Skeletal muscle tissue (tissue), 4 donors: Measurements from ENCODE around the gene GALNT14. TPM values are rescaled to one million over a fixed set of nuclear protein-coding genes. Genes with fewer than 3 reads are reported as not detected.

Source experiments
- H3K27ac ChIP-seq: one replicate; pipeline ENCODE4 v1.7.0; 2013; ENCODE audit warnings: mild to moderate bottlenecking, low read depth, low read length, inconsistent platforms
- H3K27me3 ChIP-seq, 3 donors: one replicate each; pipeline ENCODE4 v1.7.0; 2013; ENCODE audit warnings: low read length in 3 of 3; ENCODE audit not compliant: control insufficient read depth in 3 of 3, insufficient read depth in 3 of 3
- H3K36me3 ChIP-seq, 3 donors: one replicate each; pipeline ENCODE4 v1.7.0; 2013; ENCODE audit warnings: low read length in 3 of 3; ENCODE audit not compliant: control insufficient read depth in 3 of 3, insufficient read depth in 3 of 3
- H3K4me1 ChIP-seq, 3 donors: one replicate each; pipeline ENCODE4 v1.7.0; 2013; ENCODE audit warnings: low read length in 3 of 3, mild to moderate bottlenecking in 3 of 3; ENCODE audit not compliant: control insufficient read depth in 3 of 3, insufficient read depth in 3 of 3
- H3K4me3 ChIP-seq, 3 donors: one replicate each; pipeline ENCODE4 v1.7.0; 2013; ENCODE audit warnings: low read length in 3 of 3
- H3K9ac ChIP-seq, 3 donors: one replicate each; pipeline ENCODE4 v1.7.0; 2013; ENCODE audit warnings: low read length in 3 of 3, mild to moderate bottlenecking in 3 of 3, moderate library complexity in 2 of 3, low read depth in 1 of 3
- H3K9me3 ChIP-seq, 3 donors: one replicate each; pipeline ENCODE4 v1.7.0; 2013; ENCODE audit warnings: low read length in 3 of 3; ENCODE audit not compliant: control insufficient read depth in 3 of 3
- total RNA-seq: library from RNA; depleted of rRNA; stranded (reverse); fragments of >200 nt; gene quantifications from one replicate; pipeline ENCODE4 v1.2.3, GENCODE V29; 2014
- donor health status: Osteomylitis.

GALNT14 gene
- total RNA-seq, 1 donor from 2014 or later, result 2.1 TPM

GRCh38 chr2:31151501-31151900 is 13.3 kb upstream of the GALNT14 start:
- Histone ChIP-seq H3K36me3 (no peaks in the 10 kb centered on the region), H3K9me3 (no peaks in the 10 kb centered on the region), H3K27ac (no peak overlapping the region), H3K9ac (no peak overlapping the region), H3K27me3 (peaks cover 0 to 5% (median 5%) of the 10 kb centered on the region in 3 donors), H3K4me3 (no peak overlapping the region), H3K4me1 (no peaks in the 10 kb centered on the region)

DNA sequence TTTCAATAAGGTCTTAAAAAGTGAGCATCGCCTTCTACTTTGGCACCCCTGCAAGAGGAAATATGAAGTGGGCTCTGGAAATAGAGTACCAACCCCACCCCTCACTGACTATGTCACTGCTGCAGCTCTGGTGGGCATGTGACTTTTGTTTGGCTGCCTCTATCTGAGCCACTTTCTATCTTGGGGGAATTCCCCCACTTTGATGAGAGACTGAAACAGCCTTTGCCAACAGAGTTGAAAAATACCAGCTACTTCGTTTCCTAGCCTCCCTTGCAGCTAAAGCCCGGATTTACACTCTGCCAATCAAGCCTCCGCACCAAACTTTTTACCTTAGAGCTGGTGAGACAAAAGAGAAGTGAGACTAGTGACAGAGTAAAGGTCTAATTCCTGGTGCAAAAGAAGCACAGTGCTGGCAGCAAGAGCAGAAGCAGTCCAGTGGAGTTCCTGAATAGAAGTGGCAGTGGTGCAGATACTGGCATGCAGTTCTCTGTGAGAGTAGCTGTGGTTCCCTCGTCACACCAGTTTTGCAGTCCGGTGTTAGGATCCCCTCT is 12.0 kb upstream of the GALNT14 start:
- Histone ChIP-seq H3K4me1 (no peaks in the 10 kb centered on the region), H3K9me3 (no peaks in the 10 kb centered on the region), H3K27ac (no peak overlapping the region)

GRCh38 chr2:31148514-31148913 is 10.3 kb upstream of the GALNT14 start:
- H3K9ac ChIP-seq, result no peak overlapping the region
- H3K27ac ChIP-seq, result no peak overlapping the region
- H3K27me3 ChIP-seq, result peaks cover 0 to 5% (median 5%) of the 10 kb centered on the region in 3 donors
- no peak overlapping the region for H3K4me3 ChIP-seq
- no peaks in the 10 kb centered on the region for H3K9me3 ChIP-seq
- H3K36me3 ChIP-seq, result no peaks in the 10 kb centered on the region
- H3K4me1 ChIP-seq, result no peaks in the 10 kb centered on the region

More for the DNA sequence above, 12.0 kb upstream of the GALNT14 start:
- Histone ChIP-seq H3K36me3 (no peaks in the 10 kb centered on the region), H3K27me3 (peaks cover 0 to 5% (median 5%) of the 10 kb centered on the region in 3 donors), H3K4me3 (no peak overlapping the region), H3K9ac (no peak overlapping the region)

DNA sequence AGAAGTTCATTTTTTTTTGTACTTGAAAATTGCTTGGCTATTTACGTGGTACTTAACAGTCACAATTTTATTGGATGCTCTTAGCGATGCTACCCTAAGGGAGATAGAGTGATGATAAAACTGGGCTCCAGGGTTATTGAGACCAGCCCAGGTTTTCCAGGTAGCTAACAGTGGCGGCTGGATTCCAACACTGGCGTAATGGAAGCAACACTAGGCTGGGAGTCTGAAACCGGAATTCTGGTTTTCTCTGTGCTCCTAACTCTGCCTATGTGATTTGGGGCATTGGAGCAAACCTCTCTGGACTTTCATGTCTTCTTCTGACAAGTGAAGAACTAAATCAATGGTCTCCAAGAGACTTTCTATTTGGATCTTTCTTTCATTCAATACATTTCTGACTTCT is 9.4 kb upstream of the GALNT14 start:
- H3K27me3 ChIP-seq, result peaks cover 0 to 5% (median 5%) of the 10 kb centered on the region in 3 donors
- no peak overlapping the region for H3K27ac ChIP-seq
- no peaks in the 10 kb centered on the region for H3K4me1 ChIP-seq
- H3K4me3 ChIP-seq, result no peak overlapping the region
- H3K36me3 ChIP-seq, result no peaks in the 10 kb centered on the region
- no peaks in the 10 kb centered on the region for H3K9me3 ChIP-seq
- no peak overlapping the region for H3K9ac ChIP-seq

- peaks cover 8 to 15% (median 9%) of the 10 kb centered on the region in 3 donors for H3K27me3 ChIP-seq
Measured at GRCh38 chr2:31142110-31142509, 3.9 kb upstream of the GALNT14 start.

DNA sequence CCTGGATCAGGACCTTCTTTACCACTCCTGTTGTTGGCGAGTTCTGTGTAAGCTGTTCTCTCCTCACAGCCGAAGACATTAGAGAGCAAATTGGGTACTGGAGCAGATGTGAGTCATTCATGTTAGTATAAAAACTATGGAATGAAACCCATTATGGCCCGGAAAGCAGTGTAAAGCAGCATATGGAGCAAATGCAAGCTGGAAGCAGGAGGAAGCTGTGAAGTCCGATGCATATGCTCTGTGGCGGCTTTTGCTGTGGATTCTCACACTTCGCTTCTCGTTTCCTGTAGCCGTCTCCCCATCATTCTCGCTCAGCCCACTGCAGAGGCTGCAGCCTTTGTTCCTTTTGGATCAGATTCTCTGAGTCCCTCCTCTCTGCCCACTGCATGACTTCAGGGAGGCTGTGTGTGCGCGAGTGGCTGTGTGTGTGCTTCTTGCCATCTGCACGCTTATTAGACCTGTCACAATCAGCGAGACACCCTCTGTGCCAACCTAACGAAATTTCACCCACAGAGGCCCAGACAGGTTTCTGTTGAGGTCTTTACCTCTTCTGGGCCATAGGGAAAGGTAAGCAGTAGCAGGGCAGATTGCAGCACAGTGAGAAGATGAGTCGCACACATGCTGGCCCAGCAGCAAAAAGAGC is 3.3 kb upstream of the GALNT14 start:
- no peak overlapping the region for H3K9ac ChIP-seq
- peaks cover 14 to 21% (median 14%) of the 10 kb centered on the region in 3 donors for H3K27me3 ChIP-seq
- no peak overlapping the region for H3K27ac ChIP-seq
- H3K36me3 ChIP-seq, result no peaks in the 10 kb centered on the region
- no peaks in the 10 kb centered on the region for H3K9me3 ChIP-seq
- peaks cover 6 to 13% (median 8%) of the 10 kb centered on the region in 3 donors for H3K4me1 ChIP-seq
- no peak overlapping the region for H3K4me3 ChIP-seq

More at GRCh38 chr2:31142110-31142509, 3.9 kb upstream of the GALNT14 start:
- Histone ChIP-seq H3K27ac (no peak overlapping the region), H3K9me3 (no peaks in the 10 kb centered on the region), H3K4me3 (no peak overlapping the region), H3K36me3 (no peaks in the 10 kb centered on the region), H3K9ac (no peak overlapping the region), H3K4me1 (peaks cover 2 to 10% (median 7%) of the 10 kb centered on the region in 3 donors)

DNA sequence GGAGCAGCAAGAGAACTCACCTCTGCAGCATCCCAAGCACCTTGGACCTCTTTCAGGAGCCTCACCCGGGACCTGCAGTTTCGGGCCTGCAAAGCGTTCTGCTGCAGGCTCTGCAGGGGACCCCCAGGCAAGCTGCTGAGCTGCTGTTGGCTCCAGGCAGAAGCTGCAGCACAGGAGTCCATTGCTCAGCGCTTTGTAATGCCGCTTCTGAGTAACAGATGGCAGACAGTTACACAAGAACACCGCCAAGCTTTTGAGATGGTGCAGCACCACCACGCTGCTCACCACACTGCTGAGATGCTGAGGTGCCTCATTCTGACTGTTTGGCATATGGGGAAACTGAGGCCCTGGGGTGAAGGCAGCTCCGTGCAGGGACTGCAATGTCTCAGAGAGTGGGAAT is 1.9 kb upstream of the GALNT14 start:
- Histone ChIP-seq H3K9ac (no peak overlapping the region), H3K27ac (no peak overlapping the region), H3K4me3 (no peak overlapping the region), H3K27me3 (peaks cover 24 to 33% (median 28%) of the 10 kb centered on the region in 3 donors), H3K4me1 (peaks cover 6 to 13% (median 8%) of the 10 kb centered on the region in 3 donors), H3K9me3 (no peaks in the 10 kb centered on the region), H3K36me3 (no peaks in the 10 kb centered on the region)

GRCh38 chr2:31139671-31140070 is 1.4 kb upstream of the GALNT14 start:
- Histone ChIP-seq H3K4me1 (peaks cover 6 to 13% (median 8%) of the 10 kb centered on the region in 3 donors), H3K9ac (no peak overlapping the region), H3K36me3 (no peaks in the 10 kb centered on the region), H3K4me3 (no peak overlapping the region), H3K9me3 (no peaks in the 10 kb centered on the region), H3K27me3 (peaks cover 24 to 38% (median 33%) of the 10 kb centered on the region in 3 donors), H3K27ac (no peak overlapping the region)

- Histone ChIP-seq H3K27me3 (peaks cover 24 to 46% (median 42%) of the 10 kb centered on the region in 3 donors), H3K4me1 (peaks cover 6 to 13% (median 8%) of the 10 kb centered on the region in 3 donors), H3K36me3 (no peaks in the 10 kb centered on the region), H3K9me3 (no peaks in the 10 kb centered on the region), H3K9ac (peak overlapping the region in 2 of 3 donors; percentile 56 to 57), H3K27ac (no peak overlapping the region), H3K4me3 (peak overlapping the region; percentile 67 to 73 (median 71))
Measured at GRCh38 chr2:31137211-31138036, 816 bp downstream of the GALNT14 start.
